HG03103 (cell line): ENCODE data around the gene TRA2B.

Source experiments
- ATAC-seq: cut with Tn5 transposase; IDR thresholded peaks from one replicate; pipeline ENCODE4 v1.9.1; 2021; ENCODE audit warnings: low read depth; ENCODE audit not compliant: unreplicated experiment

TRA2B gene

GRCh38 chr3:185937689-185938374 is at the start of gene TRA2B:
Gene TRA2B (minus strand): TSS chr3:185938014. CDS start chr3:185937860, 154 bp downstream.
- ATAC-seq, result peak; percentile 95

- ATAC-seq, result no peak
Measured at GRCh38 chr3:185986198-185986777, 48.5 kb upstream of the TRA2B start.

DNA sequence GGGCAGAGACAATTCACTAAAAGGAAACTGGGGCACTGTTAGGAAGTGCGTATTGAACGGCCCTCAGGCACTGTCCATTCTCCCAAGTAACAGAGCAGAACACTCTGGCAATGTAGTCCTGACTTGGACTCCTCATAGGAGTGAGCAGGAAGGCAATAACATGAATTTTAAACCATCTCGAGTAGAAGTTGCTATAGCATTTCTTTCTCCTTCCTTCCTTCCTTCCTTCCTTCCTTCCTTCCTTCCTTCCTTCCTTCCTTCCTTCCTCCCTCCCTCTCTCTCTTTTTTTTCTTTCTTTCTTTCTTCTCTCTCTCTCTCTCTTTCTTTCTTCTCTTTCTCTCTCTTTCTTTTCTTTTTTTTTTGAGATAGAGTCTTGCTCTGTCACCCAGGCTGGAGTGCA is 46.4 kb upstream of the TRA2B start:
- ATAC-seq, result no peak

- ATAC-seq, result no peak
Measured at GRCh38 chr3:185983495-185984141, 45.8 kb upstream of the TRA2B start.

DNA sequence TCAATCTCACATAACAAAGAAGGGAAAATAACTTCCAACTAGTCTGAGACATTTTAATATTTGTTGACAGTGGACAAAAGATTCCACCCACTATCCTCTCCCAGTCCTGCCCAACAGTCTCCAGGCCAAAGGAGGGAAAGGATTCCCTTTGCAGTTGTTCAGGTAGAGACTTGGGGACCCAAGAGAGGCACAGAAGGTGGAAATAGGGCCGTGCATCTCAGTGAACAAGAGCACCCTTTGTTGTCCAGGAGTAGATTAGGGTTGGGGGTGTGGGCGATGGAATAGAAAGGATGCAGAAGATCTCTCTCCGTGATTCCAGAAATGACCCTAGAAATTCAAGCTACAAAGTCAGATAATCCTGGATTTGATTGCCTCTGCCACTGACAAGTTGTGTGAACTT is 44.8 kb upstream of the TRA2B start:
- ATAC-seq, result no peak

DNA sequence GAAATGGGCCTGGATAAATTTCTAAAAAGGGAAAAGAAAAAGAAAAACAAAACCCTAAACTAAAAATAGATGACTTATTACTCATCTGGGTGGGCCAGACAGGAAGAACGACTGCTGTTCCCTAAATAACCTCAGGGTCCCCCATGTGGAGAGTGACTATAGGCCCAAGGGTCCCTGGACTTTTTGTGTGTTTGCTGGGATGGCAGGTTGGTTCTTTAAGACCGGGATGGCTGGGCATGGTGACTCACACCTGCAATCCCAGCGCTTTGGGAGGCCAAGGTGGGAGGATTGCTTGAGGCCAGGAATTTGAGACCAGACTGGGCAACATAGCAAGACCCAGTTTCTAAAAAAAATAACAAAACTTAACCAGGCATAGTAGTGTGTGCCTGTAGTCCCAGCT is 43.8 kb upstream of the TRA2B start:
- ATAC-seq, result no peak

DNA sequence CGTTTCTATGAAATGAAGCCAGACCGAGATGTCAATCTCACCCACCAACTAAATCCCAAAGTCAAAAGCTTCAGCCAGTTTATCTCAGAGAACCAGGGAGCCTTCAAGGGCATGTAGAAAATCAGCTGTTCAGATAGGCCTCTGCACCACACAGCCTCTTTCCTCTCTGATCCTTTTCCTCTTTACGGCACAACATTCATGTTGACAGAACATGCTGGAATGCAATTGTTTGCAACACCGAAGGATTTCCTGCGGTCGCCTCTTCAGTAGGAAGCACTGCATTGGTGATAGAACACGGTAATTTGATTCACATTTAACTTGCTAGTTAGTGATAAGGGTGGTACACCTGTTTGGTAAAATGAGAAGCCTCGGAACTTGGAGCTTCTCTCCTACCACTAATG is 41.9 kb upstream of the TRA2B start:
- ATAC-seq, result no peak

DNA sequence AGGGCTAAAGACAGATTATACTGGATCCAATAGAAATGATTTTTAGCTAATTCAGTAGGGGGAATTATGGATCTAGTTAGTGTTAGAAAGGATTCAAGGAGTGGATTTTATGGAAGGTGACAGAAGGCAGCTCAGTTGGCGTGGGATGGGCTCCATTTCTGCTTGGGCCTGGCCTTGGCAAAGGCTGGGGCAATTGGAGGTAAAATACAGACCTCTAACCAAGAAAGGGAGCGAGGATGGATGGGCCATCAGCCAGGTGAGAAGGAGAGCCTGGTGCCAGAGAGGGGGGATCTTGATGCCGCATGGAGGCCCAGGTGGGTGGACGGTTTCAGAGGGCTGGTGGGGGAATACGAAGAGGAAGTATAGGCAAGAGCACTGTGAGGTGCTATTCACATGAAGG is 40.7 kb upstream of the TRA2B start:
- no peak for ATAC-seq

DNA sequence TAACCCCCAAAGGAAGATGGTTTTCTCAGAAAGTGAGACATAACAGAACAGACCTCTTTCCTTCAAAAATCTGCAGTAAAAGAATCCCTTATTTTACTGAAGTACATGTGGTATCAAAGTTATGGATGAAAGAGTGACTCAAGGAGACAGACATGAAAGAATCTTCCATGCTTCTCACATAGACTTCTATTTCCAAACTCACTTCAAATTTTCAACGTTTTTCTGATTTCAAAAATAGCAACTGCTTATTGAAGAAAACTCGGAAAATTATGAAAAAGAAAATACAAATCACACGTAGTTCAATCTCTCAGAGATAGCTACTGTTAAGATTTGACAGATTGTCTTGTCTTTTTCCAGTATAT is 39.8 kb upstream of the TRA2B start:
- no peak for ATAC-seq

- peak; percentile 88 for ATAC-seq
Measured at GRCh38 chr3:185976977-185977678, 39.3 kb upstream of the TRA2B start.

DNA sequence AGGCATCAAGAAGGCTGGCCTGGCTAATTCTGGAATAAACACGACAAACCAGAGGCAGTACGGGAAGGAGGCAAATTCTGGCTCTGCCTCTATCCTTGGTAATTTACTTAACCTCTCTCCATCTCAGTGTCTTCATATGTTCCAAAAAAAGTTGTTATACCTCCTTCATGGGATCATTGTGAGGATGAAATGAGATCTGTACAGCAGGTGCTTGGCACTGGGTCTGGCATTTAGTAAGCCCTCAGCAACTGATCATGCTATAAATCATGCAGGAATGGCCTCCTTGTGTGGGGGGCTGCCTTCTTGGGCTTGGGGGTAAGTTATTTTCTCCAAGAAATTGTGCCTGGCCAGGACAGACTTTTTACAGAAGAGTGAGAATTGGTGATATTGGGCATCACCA is 38.3 kb upstream of the TRA2B start:
- ATAC-seq, result no peak

DNA sequence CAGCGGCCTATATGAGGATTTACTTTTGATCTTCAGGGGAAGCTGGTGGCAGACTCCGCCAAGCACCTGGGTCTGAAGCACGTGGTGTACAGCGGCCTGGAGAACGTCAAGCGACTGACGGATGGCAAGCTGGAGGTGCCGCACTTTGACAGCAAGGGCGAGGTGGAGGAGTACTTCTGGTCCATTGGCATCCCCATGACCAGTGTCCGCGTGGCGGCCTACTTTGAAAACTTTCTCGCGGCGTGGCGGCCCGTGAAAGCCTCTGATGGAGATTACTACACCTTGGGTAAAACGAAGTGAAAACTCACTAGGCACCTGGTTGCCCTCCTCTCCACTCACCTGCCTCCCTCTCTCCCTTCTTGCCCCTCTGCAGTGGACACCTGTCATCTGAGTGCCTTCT is 33.8 kb upstream of the TRA2B start:
- no peak for ATAC-seq

DNA sequence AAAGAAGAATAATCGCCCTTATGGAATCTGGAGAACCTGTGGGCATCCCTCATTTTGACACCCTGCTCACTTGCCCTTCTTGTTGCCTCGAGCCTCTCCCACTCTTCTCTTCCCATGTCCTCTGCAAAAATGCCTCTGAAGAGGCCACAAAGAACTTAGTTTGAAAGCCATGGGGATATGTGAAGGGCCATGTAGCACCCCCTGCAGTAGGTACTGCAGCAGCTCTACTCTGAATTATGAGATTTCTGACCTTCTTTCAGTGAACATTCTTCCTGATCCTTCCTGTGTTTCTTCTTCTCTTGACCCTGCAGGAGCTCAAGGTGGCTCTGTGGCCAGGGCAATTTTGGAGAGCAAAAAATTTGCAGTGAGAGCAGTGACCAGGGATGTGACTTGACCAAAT is 30.4 kb upstream of the TRA2B start:
- no peak for ATAC-seq

GRCh38 chr3:185966655-185967054 is 28.8 kb upstream of the TRA2B start:
- no peak for ATAC-seq

GRCh38 chr3:185965496-185965895 is 27.7 kb upstream of the TRA2B start:
- no peak for ATAC-seq

DNA sequence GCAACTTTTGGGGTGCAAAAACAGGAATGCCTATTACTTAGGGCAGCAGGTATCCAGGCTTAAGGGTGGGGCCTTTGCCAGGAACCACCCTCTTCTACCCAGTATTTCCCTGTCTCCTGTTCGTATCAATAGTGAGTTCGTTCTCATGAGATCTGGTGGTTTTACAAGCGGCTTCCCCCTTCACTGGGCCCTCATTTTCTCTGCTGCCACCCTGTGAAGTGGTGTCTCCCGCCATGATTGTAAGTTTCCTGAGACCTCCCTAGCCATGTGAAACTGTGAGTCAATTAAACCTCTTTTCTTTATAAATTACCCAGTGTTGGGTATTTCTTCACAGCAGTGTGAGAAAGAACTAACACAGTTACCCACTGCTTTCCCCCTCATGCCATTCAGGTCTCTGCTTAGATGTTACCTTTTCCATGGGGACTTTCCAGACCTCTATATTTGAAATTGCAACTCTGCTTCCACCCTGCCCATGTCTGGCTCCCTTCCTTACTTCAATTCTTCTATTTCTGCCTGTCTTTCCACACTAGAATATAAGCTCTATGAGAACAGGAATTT is 23.9 kb upstream of the TRA2B start:
- ATAC-seq, result no peak

GRCh38 chr3:185960522-185961288 is 22.9 kb upstream of the TRA2B start:
- ATAC-seq, result no peak

DNA sequence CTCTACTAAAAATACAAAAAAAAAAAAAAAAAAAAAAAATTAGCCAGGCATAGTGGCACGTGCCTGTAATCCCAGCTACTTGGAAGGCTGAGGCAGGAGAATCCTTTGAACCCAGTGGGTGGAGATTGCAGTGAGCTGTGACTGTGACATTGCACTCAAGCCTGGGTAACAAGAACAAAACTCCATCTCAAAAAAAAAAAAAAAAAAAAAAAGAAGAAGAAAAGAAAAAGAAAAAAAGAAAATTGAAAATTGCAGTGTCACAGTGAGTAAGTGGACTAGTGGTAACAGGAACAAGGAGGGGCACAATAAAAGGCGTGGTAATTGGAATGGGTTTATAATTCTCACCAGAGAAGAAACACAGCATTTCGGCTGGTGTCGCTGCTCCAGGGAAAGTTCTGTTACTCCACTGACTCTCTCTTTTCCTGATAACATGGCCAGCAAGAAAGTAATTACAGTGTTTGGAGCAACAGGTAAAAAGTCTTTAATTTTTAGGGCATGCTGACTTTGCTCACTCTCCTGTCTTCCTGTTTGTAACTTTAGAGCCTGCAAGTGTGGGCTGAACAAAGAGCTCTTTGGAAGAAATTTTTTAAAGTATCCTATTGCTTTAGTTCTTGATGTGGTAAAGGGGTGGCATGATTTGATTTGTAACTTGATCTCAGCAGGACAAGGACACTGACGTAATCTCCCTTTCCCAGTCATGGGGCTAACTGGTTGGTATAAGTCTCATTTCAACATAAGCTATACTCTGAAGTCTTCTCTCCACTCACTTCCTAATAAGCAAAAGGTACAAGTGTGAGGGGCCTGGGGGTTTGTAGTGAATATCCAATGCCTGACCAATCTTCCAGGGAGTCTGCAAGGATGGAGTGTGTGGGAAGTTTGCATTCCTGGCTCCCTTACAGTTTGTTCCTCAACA is 22.1 kb upstream of the TRA2B start:
- ATAC-seq, result no peak

GRCh38 chr3:185958626-185959025 is 20.8 kb upstream of the TRA2B start:
- ATAC-seq, result no peak

GRCh38 chr3:185956244-185956643 is 18.4 kb upstream of the TRA2B start:
- ATAC-seq, result no peak
